Daoy (cell line): ENCODE results near the gene CRYBB1. TPM values are rescaled to one million over a fixed set of nuclear protein-coding genes. Genes with fewer than 3 reads are reported as not detected.

Experiments
- DNase-seq: peaks from one replicate; pipeline ENCODE4 v3.0.0-alpha.2; 2015; ENCODE audit warnings: low read depth
- total RNA-seq: library from RNA; depleted of rRNA; stranded (reverse); fragments of >200 nt; shearing (Covaris generic); gene quantifications from 2 replicates; pipeline ENCODE4 v1.2.3, GENCODE V29; 2014; rRNA removed

The CRYBB1 gene
- not detected in 2 replicates for total RNA-seq

DNA sequence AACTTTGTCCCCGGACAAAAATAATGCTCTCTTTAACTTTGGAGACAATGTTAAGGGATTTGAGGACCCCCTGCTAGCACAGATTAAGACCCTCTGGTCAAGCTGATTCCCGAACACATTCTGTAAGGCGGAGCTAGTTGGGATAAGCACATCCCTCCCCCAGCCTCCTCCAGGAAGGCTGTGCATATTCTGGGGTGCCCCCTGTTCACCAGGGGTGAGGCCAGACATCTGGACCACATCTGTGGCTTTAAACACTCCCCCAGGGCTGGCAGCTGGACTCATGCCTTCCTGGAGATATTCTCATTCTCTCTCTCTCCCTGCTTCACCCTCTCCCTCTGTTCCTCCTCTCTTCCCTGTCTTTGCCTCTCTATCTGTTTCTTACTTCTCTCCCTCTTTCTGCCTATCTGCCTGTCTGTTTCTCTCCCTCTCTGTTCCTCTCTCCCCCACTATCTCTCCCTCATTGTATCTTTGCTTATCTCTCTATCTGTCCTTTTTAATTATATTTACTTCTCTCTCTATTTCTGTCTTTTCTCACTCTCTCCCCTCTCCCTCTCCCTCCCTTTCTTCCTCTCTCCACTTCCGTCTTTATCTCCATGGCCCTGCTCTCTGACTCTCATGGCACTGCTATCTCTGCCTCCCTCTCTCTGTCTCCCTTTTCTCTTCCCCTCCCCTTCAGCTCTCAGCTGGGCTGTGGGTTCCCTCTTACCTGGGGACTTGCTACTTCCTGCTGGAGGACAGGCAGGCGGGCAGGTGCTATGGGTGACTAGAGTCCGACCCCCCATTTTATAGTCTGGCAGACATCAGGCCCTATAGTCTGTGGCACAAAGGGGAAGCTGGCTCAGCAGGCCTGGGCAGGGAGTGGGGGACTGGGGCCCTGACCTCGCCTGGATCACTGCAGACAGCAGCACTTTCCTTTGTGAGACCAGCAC lies at the start of gene CRYBB1:
Gene CRYBB1 (minus strand): TSS at position 757 of the 929 bp plus-strand sequence. CDS start 1,708 bp downstream, outside the sequence.
- no peak for DNase-seq

GRCh38 chr22:26667140-26667539 lies 49.3 kb upstream of the CRYBB1 start:
- DNase-seq: no peak

- no peak for DNase-seq
Measured at GRCh38 chr22:26665813-26666231, 48.0 kb upstream of the CRYBB1 start.

- no peak for DNase-seq
Measured at GRCh38 chr22:26663374-26663923, 45.6 kb upstream of the CRYBB1 start.

DNA sequence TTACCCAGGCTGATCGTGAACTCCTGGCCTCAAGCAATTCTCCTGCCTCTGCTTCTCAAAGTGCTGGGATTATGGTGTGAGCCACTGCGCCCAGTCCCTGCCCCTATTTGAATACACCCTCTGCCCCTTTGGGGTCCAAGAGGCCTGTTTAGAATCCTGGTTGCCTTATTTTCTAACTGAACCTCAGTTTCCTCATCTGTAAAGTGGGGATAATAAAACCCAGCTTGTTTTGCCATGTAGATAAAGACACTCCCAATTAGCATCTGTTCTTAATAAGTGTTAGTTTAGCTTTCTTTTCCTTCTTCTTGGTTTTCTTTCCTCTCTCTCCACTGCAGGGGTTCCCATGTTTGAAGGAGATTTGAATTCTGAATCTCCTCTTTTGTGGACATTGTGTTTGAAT lies 44.3 kb upstream of the CRYBB1 start:
- no peak for DNase-seq

- no peak for DNase-seq
Measured at GRCh38 chr22:26660961-26661578, 43.2 kb upstream of the CRYBB1 start.

DNA sequence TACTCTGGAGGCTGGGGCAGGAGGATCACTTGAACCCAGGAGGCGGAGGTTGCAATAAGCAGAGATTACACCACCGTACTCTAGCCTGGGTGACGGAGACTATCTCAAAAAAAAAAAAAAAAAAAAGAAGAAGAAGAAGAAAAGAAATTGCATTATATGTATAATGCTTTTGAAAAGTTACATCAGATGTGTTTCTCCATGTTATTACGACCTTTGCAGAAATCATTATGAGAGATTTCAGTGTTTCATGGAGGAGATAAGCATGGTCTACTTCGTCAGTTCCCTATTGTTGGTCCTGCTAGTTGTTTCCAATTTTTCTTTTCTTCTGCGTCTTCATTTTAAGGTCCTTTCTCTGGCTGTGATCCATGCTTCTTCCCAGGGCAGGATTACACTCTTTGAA lies 42.5 kb upstream of the CRYBB1 start:
- DNase-seq: no peak

GRCh38 chr22:26658671-26659478 lies 41.0 kb upstream of the CRYBB1 start:
- DNase-seq: peak; percentile 95

- DNase-seq: no peak
Measured at GRCh38 chr22:26658161-26658560, 40.3 kb upstream of the CRYBB1 start.

GRCh38 chr22:26656891-26657851 lies 39.3 kb upstream of the CRYBB1 start, which contains the start of gene MIAT:
Gene MIAT, plus strand, starts transcription at chr22:26657588.
- no peak for DNase-seq

GRCh38 chr22:26651815-26652214 lies 34.0 kb upstream of the CRYBB1 start:
- DNase-seq: no peak

DNA sequence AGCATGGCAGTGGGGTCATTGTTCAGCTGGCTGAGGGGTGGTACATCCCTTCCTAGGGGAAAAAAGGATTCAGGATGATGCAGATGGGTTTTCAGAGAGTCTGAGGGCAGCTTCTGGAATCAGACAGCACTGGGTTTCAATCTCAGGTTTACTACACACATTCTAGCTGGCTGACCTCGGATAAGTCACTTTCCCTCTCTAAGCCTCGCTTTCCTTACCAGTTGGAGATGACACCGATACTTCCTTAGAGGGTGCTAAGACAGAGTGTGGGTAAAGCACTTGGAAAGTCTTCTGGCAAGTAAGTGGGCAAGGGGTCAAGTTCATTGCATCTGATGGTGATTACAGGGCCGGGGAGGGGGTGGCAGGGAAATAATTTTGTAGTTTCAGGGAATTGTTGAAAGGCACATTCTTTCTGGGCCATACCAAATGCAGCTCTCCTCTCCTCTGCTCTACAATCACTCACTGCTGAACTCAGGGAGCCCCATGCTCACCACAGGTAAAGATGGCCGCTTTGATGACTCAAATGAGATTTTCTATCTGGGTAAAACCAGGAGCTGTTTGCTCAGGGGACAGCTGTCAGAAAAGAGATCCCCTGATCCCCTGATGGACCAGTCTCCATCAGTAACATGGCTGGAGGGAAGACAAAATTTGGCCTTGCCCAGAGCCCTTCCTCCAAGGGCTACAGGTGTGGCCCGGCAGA lies 33.0 kb upstream of the CRYBB1 start:
- no peak for DNase-seq

DNA sequence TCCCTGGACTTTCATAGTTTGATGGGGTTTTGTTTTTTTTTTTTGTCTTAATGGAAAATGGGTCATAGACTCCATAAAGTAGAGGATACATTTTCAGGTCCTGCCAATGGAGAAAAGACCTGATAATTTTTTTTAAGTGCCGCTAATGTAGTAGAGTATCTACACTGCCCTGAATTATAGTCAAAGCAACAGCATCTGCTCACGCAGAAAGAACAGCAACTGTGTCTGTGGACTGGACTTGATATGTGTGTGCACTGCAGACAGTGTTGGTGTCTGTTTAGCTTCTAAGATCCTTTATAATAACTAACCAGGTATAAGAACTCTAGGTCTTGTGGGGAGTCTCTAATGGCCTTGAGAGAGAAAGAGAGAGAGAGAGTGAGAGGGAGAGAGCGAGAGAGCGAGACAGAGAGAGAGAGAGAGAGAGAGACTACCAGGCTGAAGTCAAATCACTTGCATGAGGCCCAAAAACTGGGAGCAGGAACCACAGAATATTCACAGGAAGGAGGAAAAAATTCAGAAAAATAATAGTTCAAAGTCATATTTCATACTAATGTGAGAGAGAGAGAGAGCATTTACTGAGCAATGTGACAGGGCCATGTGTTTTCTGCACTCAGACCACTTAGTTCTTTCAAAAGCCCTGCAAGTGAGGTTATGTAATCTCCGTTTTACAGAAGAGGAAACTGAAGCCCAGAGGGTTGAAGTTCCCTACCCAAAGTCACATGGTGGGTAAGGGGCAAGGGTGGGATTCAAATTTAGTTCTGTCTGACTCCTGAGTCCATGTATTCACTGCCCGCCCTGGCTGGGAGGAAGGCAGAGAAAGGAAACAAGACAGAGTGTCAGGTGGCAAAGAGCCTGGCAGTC lies 30.9 kb upstream of the CRYBB1 start:
- no peak for DNase-seq

GRCh38 chr22:26648011-26648497 lies 30.2 kb upstream of the CRYBB1 start:
- no peak for DNase-seq

- DNase-seq: no peak
Measured at GRCh38 chr22:26646158-26646557, 28.3 kb upstream of the CRYBB1 start.

- DNase-seq: no peak
Measured at GRCh38 chr22:26643418-26644100, 25.7 kb upstream of the CRYBB1 start.

GRCh38 chr22:26642465-26643417 lies 24.9 kb upstream of the CRYBB1 start:
- DNase-seq: peak; percentile 29
